HG03457 (cell line): ENCODE results near the gene TAX1BP1.

Experiments
- ATAC-seq: cut with Tn5 transposase; IDR thresholded peaks from one replicate; pipeline ENCODE4 v1.9.1; 2021; ENCODE audit warnings: moderate number of reproducible peaks; ENCODE audit not compliant: unreplicated experiment

Gene TAX1BP1

GRCh38 chr7:27739909-27740448, at the start of gene TAX1BP1:
TSS of gene TAX1BP1 (plus strand) at chr7:27740162. CDS start at chr7:27748525, 8,363 bp downstream.
- peak; percentile 82 for ATAC-seq

- ATAC-seq, result no peak
Observed at GRCh38 chr7:27690649-27691048, 49.3 kb upstream of the TAX1BP1 start.

- ATAC-seq, result no peak
Observed at GRCh38 chr7:27693794-27694193, 46.2 kb upstream of the TAX1BP1 start.

- ATAC-seq, result no peak
Observed at GRCh38 chr7:27695096-27695495, 44.9 kb upstream of the TAX1BP1 start.

GRCh38 chr7:27697861-27698430, 42.0 kb upstream of the TAX1BP1 start:
- no peak for ATAC-seq

GRCh38 chr7:27699751-27700150, 40.2 kb upstream of the TAX1BP1 start:
- ATAC-seq, result no peak

- ATAC-seq, result no peak
Observed at GRCh38 chr7:27700501-27700900, 39.5 kb upstream of the TAX1BP1 start.

- no peak for ATAC-seq
Observed at GRCh38 chr7:27703181-27703580, 36.8 kb upstream of the TAX1BP1 start.

- ATAC-seq, result no peak
Observed at GRCh38 chr7:27704422-27705199, 35.4 kb upstream of the TAX1BP1 start.

GRCh38 chr7:27705200-27705594, 34.8 kb upstream of the TAX1BP1 start:
- ATAC-seq, result no peak

- no peak for ATAC-seq
Observed at GRCh38 chr7:27708485-27708884, 31.5 kb upstream of the TAX1BP1 start.

GRCh38 chr7:27709137-27710075, 30.6 kb upstream of the TAX1BP1 start:
- no peak for ATAC-seq

GRCh38 chr7:27712217-27712616, 27.7 kb upstream of the TAX1BP1 start:
- ATAC-seq, result no peak

GRCh38 chr7:27714831-27715444, 25.0 kb upstream of the TAX1BP1 start:
- no peak for ATAC-seq

- no peak for ATAC-seq
Observed at GRCh38 chr7:27723085-27723484, 16.9 kb upstream of the TAX1BP1 start.

- ATAC-seq, result no peak
Observed at GRCh38 chr7:27727058-27727457, 12.9 kb upstream of the TAX1BP1 start.

- no peak for ATAC-seq
Observed at GRCh38 chr7:27730112-27730511, 9.8 kb upstream of the TAX1BP1 start.

GRCh38 chr7:27734583-27734982, 5.4 kb upstream of the TAX1BP1 start:
- ATAC-seq, result no peak

- no peak for ATAC-seq
Observed at GRCh38 chr7:27735165-27735564, 4.8 kb upstream of the TAX1BP1 start.

GRCh38 chr7:27735831-27736230, 4.1 kb upstream of the TAX1BP1 start:
- no peak for ATAC-seq

- no peak for ATAC-seq
Observed at GRCh38 chr7:27737178-27737577, 2.8 kb upstream of the TAX1BP1 start.
